Effector memory CD4-positive, alpha-beta T cell (primary cell): ENCODE measurements around the gene PRDX3.

Experiments used
- DNase-seq, 3 donors: peaks; one replicate each; pipeline ENCODE4 v3.0.0-alpha.2; 2020
- H3K27ac ChIP-seq: 2 replicates; pipeline ENCODE4 v1.7.0; 2013; ENCODE audit warnings: mild to moderate bottlenecking, low read length, moderate library complexity; ENCODE audit not compliant: insufficient read depth, poor library complexity, severe bottlenecking
- H3K27me3 ChIP-seq: replicated peaks from 2 replicates; pipeline ENCODE4 v1.7.0; 2013; ENCODE audit warnings: mild to moderate bottlenecking, low read length; ENCODE audit not compliant: insufficient read depth, control insufficient read depth, poor library complexity, severe bottlenecking
- H3K36me3 ChIP-seq: 2 replicates; pipeline ENCODE4 v1.7.0; 2013; ENCODE audit warnings: mild to moderate bottlenecking, low read length, moderate library complexity; ENCODE audit not compliant: control insufficient read depth, insufficient read depth
- H3K4me1 ChIP-seq: 2 replicates; pipeline ENCODE4 v1.7.0; 2013; ENCODE audit warnings: low read length, mild to moderate bottlenecking; ENCODE audit not compliant: control insufficient read depth, insufficient read depth, poor library complexity, severe bottlenecking
- H3K4me3 ChIP-seq: 2 replicates; pipeline ENCODE4 v1.7.0; 2013; ENCODE audit warnings: low read length, low read depth, mild to moderate bottlenecking; ENCODE audit not compliant: insufficient read depth, poor library complexity, severe bottlenecking
- H3K9me3 ChIP-seq: 2 replicates; pipeline ENCODE4 v1.7.0; 2013; ENCODE audit warnings: mild to moderate bottlenecking, low read length, moderate library complexity; ENCODE audit not compliant: control insufficient read depth

Gene PRDX3

DNA sequence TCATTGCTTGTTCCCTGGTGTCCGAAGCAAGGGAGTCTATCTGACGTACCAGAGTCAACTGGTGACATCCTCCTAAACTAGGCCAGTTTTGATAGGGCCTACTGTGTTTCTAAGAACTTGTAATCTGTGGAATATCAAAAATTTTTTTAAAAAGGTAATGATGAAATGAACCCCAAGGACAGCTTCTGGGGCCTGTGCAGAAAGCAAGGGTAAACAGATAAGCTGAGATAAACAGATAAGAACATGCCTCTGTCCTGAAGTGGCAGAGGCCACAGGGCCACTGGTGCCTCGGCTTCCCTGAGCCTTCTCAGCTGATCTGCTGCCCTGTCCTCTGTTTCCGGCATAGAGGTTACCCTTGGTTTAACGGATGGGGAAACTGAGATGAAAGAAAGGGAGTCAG lies 37.5 kb upstream of the PRDX3 start:
- no peaks in the 10 kb centered on the region for H3K9me3 ChIP-seq
- H3K4me1 ChIP-seq, result peaks cover 10% of the 10 kb centered on the region
- H3K36me3 ChIP-seq, result no peaks in the 10 kb centered on the region
- no peak for DNase-seq
- H3K4me3 ChIP-seq, result no peak overlapping the region
- no peaks in the 10 kb centered on the region for H3K27me3 ChIP-seq
- H3K27ac ChIP-seq, result no peak overlapping the region

DNA sequence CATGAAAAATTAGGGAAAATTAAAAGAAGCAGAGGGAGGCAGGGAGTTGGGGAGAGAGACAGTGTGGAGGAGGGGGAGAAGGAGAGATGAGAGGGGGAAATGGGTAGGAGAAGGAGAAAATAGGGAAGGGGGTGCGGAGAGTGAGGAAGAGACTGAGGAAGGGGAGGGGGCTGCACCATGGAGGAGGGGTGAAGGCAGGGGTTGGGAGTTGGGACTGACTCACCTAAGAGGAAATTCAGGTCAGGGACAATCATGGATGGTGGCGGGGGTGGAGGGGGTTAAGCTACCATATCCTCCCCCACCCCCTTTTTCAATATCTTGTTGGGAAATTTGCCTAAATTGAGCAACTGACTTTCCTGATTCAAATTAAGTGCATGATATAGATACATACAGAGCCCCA lies 36.8 kb upstream of the PRDX3 start:
- H3K36me3 ChIP-seq, result no peaks in the 10 kb centered on the region
- peaks cover 10% of the 10 kb centered on the region for H3K4me1 ChIP-seq

DNA sequence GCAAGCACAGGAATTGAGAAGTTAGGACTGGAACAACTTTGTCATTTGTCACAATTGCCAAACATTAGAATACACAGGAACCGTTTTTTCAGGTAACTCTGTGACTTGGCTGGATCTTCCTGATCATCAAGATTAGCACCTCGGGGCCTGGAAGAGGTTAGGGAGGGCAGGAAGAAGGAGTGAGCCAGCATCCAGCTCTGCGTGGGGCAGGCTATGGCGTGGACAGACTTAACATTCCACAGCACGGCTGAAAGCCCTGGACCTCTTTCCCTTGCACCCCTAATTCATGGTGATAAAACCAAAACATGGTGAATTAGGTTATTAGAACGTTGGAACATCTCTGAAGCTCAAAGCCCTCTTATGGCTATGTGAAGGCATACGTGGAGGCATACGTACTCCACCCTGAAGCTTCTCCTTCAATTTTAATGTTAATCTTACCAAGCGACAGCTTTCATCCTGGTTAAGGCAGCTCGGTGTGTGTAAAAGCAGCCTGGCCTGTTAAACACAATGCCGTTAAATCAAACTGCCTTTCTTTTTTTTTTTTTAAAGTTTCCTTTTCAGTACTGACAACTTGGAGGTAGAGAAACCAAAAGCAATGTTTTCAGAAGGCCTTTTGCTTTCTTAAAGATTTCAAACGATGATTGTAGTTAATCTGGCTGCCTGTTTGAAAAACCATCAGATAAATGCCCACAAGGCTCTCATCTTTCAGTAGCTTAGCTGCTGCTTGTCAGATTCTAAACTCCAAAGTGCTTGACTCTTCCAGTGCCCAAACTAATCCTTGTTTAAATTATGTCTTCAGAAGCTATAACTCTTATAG lies 33.2 kb upstream of the PRDX3 start:
- H3K4me1 ChIP-seq, result peaks cover 15% of the 10 kb centered on the region
- no peaks in the 10 kb centered on the region for H3K27me3 ChIP-seq
- no peak for DNase-seq
- H3K36me3 ChIP-seq, result no peaks in the 10 kb centered on the region
- H3K4me3 ChIP-seq, result peak overlapping the region; percentile 47
- no peaks in the 10 kb centered on the region for H3K9me3 ChIP-seq
- H3K27ac ChIP-seq, result peak overlapping the region; percentile 75

More for the DNA sequence above, 36.8 kb upstream of the PRDX3 start:
- H3K4me3 ChIP-seq, result no peak overlapping the region
- H3K27me3 ChIP-seq, result no peaks in the 10 kb centered on the region
- no peak for DNase-seq
- H3K27ac ChIP-seq, result no peak overlapping the region
- H3K9me3 ChIP-seq, result no peaks in the 10 kb centered on the region

DNA sequence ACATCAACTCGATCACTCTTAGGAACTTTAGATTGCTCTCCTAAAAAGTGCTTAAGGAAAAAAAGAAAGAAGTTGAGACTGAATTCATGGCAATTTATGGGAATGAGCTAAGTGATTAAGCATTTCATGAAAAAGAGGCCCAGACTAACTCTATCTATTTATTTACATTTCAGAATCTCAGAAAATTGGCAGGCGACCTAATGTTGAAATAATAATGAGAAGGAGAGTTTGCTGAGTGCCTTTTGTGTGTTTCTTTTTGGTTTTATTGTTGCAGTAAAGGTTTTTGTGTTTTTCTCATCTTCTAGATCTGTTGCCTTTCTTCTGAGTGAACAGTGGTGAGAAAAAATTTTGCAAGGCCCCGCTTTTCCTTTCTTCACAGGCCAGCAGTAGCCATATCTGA lies 32.6 kb upstream of the PRDX3 start:
- Histone ChIP-seq H3K4me1 (peaks cover 19% of the 10 kb centered on the region), H3K27ac (peak overlapping the region; percentile 75), H3K36me3 (no peaks in the 10 kb centered on the region), H3K9me3 (no peaks in the 10 kb centered on the region), H3K27me3 (no peaks in the 10 kb centered on the region), H3K4me3 (no peak overlapping the region)
- DNase-seq, result no peak

DNA sequence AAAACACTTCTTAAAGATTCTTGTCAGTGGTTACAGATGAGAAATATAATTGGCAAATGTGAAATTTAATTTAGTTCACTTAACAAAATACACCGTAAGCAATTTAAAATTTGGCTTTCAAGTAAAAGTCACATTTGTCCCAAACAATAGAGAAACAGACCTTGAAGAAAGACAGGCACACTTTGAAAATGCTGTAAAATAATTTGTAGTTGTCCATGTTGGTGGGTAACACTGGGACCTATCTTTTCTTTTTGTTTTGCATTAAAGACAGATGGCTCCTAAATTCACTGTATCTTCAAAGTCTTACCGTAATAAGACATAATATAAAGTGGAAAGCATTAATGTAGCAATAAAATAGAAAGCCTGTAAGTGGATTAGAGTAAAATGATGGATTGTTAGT lies 32.0 kb upstream of the PRDX3 start:
- H3K27ac ChIP-seq, result no peak overlapping the region
- H3K9me3 ChIP-seq, result no peaks in the 10 kb centered on the region
- no peak for DNase-seq
- peaks cover 24% of the 10 kb centered on the region for H3K4me1 ChIP-seq
- no peaks in the 10 kb centered on the region for H3K36me3 ChIP-seq
- no peak overlapping the region for H3K4me3 ChIP-seq
- H3K27me3 ChIP-seq, result no peaks in the 10 kb centered on the region

DNA sequence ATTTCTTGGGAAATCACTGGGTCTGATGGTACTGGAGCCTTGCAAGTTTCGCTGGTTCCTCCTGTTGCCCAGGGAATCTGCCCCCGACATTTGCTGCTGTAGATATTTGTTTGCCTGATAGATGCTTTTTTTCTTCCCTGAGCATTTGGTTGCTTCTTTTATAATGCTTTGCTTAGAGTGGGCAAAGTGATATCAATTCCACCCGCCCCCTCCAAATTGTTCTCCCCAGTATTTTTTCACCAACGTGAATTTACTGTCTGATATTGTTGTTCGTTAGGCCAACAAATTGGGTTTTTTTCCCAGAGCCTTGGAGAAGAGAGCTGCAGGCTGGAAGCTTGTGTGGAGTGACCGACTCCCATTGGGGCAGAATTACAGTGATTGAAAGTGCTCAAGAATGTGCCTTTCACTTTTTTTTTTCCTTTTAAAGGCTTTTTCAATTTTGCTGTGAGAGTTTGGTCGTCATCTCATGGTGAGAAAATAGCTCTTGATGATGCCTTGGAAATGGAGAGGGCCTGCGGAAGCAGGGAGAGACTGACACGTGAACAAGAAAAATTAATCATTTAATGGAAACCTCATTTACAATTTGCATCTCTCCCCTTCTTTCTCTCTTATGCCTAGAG lies 31.2 kb upstream of the PRDX3 start:
- peak overlapping the region; percentile 95 for H3K4me3 ChIP-seq
- no peaks in the 10 kb centered on the region for H3K27me3 ChIP-seq
- no peaks in the 10 kb centered on the region for H3K36me3 ChIP-seq
- peaks cover 24% of the 10 kb centered on the region for H3K4me1 ChIP-seq
- H3K9me3 ChIP-seq, result no peaks in the 10 kb centered on the region
- peak overlapping the region; percentile 77 for H3K27ac ChIP-seq
- no peak for DNase-seq

DNA sequence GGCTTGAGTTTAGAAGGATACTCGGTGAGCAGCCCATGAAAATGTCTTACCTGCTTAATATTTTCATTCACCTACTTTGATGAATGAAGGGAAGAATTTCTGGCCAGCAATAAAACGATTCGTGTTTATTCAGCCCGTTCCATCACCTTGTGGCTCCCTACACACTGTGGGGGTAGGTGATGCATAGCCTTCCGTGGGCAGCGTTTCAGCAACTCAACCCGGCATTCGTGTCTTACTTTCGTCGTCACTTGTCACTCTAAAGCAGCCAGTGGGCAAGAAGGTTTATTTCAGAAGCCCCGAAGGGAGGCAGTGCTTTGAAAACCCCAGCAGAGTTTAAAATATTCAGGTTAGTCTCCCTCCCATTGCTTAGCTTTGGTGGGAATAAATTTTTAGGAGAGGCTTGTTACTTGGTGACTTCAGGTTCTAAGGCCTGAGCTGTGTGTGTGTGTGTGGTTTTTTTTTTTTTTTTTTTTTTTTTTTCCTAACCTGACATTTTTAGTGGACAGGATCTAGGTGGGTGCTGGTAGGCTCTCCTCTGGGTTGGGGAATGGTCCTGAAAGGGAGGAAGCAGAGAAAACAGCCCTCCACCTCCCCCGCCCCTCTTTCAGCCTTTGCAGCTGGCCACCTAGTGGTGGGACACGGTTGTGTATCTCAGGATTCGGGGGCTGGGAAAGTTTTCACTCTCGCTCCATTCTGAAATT lies 30.6 kb upstream of the PRDX3 start:
- peak overlapping the region; percentile 77 for H3K27ac ChIP-seq
- no peaks in the 10 kb centered on the region for H3K9me3 ChIP-seq
- no peaks in the 10 kb centered on the region for H3K27me3 ChIP-seq
- H3K36me3 ChIP-seq, result no peaks in the 10 kb centered on the region
- H3K4me3 ChIP-seq, result peak overlapping the region; percentile 95
- peaks cover 24% of the 10 kb centered on the region for H3K4me1 ChIP-seq
- peak; percentile 19 to 41 (median 37) for DNase-seq

DNA sequence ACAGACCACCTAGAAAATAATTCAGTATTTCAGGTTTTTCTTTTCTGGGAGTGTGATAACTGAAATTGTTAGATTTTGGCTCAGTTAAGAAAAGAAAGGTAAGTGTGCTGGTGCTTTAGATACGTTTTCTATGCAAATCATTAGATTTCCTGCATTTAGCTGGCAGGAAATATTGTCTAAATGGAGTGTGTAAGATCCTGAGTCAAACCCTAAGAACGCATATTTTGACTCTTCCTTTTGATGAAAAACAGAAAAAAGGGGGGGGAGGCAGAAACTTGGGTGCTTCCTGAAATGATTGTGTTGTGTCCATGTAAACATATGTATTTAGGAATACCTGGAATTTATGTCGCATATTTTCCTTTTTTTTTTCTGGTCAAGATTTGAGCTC lies 29.9 kb upstream of the PRDX3 start:
- no peak for DNase-seq
- peak overlapping the region; percentile 77 for H3K27ac ChIP-seq

DNA sequence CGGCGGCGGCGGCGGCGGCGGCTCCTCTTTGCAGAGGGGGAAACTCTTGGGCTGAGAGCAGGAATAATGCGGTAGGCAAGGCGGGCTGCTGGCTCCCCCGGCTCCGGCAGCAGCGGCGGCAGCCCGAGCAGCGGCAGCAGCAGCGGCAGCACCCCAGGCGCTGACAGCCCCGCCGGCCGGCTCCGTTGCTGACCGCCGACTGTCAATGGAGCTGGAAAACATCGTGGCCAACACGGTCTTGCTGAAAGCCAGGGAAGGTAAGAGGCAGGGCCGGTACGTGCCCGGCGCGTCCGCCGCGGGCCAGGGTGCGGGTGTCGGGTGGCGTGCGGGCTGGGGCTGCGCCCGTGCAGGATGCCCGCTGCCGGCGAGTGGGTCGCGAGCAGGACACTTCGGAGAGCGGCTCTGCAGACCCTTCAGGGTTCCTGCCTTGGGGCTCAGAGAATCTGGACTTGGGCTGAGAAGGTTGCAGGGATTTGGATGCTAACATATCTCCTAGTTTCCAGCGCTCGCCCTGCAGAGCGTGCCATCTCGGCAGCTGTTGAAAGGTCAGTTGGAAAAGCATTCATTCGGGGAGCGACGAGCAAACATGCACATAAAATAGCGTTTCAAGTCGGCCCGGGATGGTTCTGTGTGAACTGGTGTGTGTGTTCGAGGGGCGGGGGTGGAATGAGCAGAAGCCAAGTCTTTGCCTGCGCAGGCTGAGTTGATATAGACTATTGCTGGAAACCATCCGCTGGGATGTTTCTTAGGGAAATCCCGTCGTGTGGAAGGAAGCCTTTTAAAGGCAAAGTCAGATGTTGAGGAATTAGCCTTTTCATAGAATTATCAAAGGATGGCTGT lies 29.3 kb upstream of the PRDX3 start:
- DNase-seq, result peak in 1 of 3 donors; percentile 17
- Histone ChIP-seq H3K9me3 (no peaks in the 10 kb centered on the region), H3K4me1 (peaks cover 23% of the 10 kb centered on the region), H3K27ac (peak overlapping the region; percentile 77), H3K36me3 (no peaks in the 10 kb centered on the region), H3K4me3 (peak overlapping the region; percentile 95), H3K27me3 (no peaks in the 10 kb centered on the region)

More for the DNA sequence above, 29.9 kb upstream of the PRDX3 start:
- no peaks in the 10 kb centered on the region for H3K9me3 ChIP-seq
- peaks cover 24% of the 10 kb centered on the region for H3K4me1 ChIP-seq
- no peaks in the 10 kb centered on the region for H3K36me3 ChIP-seq
- H3K27me3 ChIP-seq, result no peaks in the 10 kb centered on the region
- peak overlapping the region; percentile 95 for H3K4me3 ChIP-seq
